ENCODE data around the gene IDUA. TPM values are rescaled to one million over a fixed set of nuclear protein-coding genes. Genes with fewer than 3 reads are reported as not detected.

Gene IDUA
- total and polyA plus RNA-seq, 10 of the 15 experiments (the other 5 are each of a cell fraction or from before 2014, with no cell fraction given): 0.05 to 7.6 (median 1.4) TPM; not detected in 1

DNA sequence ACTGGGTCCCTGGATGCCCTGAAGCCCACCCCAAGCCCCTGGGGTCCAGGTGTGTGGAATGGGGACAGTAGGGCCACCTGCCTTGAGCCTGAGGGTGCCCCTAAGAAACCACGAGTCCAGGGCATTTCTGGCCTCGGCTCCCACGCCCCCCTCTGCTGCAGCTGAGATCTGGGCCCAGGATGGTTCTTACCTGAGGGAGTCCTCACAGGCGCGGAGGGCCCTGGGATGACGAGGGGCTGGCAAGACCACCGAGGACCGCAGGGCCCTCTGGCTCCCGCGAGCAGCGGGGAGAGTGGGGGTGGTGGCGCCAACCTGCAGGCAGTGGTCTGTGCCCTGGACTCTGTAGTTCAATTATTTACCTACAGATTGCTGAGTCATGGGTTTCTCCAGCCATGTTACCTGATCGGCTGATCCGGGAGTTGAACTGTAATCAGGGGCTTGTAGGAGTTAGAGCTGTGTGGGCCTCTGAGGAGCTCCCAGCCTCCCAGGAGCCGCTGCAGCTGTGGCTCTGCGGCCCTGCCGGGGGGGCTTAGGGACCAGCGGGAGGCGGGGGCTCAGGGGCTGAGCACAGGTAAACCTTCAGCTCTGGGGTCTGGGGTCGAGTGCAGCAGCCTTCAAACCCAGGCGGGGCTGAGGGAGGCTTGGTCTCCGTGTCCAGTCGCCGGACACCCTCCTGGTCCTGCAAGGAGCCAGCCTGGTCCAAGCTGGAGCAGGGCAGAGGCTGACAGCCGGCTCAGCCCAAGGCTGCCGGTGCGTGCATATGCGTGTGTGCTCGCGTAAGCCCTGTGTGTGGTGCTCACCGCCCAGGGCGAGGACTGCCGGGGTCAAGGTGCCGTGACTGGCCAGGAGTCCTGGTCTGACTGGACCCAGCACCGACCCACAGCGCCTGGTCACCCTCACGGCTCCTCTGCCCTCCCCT, 6.5 kb downstream of the IDUA start, which contains the start of gene SLC26A1:
TSS of gene SLC26A1 (minus strand) at position 294 of the 919 bp plus-strand sequence. CDS start 1,701 bp downstream, outside the sequence.
- Histone ChIP-seq H3K4me1 (ENCODE audit: control insufficient read depth, insufficient read depth, low read length) (no peaks in the 10 kb centered on the region), H3K9me3 (replicated peaks; ENCODE audit: control insufficient read depth, insufficient read depth, low read length) (no peaks in the 10 kb centered on the region; the same call in 2 of the 3 replicates), H3K4me3 (no peak within 1 kb of the TSS), H3K79me2 (ENCODE audit: control insufficient read depth, insufficient read depth, low read length) (no peaks in the 10 kb centered on the region), H3K27me3 (replicated peaks in 1 of 2; ENCODE audit: control insufficient read depth in 2 of 2, insufficient read depth in 2 of 2, low read length in 1 of 2) (peaks cover 1 to 2% of the 10 kb centered on the region in 2 experiments), H3K27ac (ENCODE audit: control insufficient read depth, insufficient read depth) (no peak within 1 kb of the TSS), H3K36me3 (ENCODE audit: control insufficient read depth in 2 of 2, insufficient read depth in 2 of 2, low read length in 1 of 2) (no peaks in the 10 kb centered on the region), H2AFZ (ENCODE audit: control insufficient read depth, low read depth, low read length) (no peak within 1 kb of the TSS), H3K4me2 (ENCODE audit: control insufficient read depth, insufficient read depth) (no peak within 1 kb of the TSS), H3K9ac (ENCODE audit: control insufficient read depth, insufficient read depth, low read length) (no peak within 1 kb of the TSS), H4K20me1 (ENCODE audit: control insufficient read depth, insufficient read depth) (no peaks in the 10 kb centered on the region)
- FAIRE-seq: no peak
- ChIA-PET SMC1A (ENCODE audit: uncharacterized antibody, unreplicated experiment) (no interaction called here), POLR2A (interaction anchor here (0.5 kb wide), 1 partner anchor 215 kb away, joined by 3 read pairs; no protein-coding TSS in a partner anchor), RAD21 (ENCODE audit: unreplicated experiment) (no interaction called here), CTCF (no interaction called here)
- TF ChIP-seq RAD21 (IDR thresholded peaks at IDR 0.05; ENCODE audit: insufficient read depth, low read depth, low read length) (no peak), SMARCA5 (IDR thresholded peaks at IDR 0.05) (no peak), TARDBP (IDR thresholded peaks at IDR 0.05; ENCODE audit: borderline replicate concordance) (no peak), SIX5 (IDR thresholded peaks at IDR 0.05; ENCODE audit: low read depth, low read length, severe bottlenecking) (no peak), ZNF622 (IDR thresholded peaks at IDR 0.05) (no peak), PAX8 (IDR thresholded peaks at IDR 0.05) (no peak)
- TF ChIP-seq, protein P1, sequence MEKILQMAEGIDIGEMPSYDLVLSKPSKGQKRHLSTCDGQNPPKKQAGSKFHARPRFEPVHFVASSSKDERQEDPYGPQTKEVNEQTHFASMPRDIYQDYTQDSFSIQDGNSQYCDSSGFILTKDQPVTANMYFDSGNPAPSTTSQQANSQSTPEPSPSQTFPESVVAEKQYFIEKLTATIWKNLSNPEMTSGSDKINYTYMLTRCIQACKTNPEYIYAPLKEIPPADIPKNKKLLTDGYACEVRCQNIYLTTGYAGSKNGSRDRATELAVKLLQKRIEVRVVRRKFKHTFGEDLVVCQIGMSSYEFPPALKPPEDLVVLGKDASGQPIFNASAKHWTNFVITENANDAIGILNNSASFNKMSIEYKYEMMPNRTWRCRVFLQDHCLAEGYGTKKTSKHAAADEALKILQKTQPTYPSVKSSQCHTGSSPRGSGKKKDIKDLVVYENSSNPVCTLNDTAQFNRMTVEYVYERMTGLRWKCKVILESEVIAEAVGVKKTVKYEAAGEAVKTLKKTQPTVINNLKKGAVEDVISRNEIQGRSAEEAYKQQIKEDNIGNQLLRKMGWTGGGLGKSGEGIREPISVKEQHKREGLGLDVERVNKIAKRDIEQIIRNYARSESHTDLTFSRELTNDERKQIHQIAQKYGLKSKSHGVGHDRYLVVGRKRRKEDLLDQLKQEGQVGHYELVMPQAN (conservative IDR thresholded peaks at IDR 0.05): no peak
- TF ChIP-seq, protein P2, sequence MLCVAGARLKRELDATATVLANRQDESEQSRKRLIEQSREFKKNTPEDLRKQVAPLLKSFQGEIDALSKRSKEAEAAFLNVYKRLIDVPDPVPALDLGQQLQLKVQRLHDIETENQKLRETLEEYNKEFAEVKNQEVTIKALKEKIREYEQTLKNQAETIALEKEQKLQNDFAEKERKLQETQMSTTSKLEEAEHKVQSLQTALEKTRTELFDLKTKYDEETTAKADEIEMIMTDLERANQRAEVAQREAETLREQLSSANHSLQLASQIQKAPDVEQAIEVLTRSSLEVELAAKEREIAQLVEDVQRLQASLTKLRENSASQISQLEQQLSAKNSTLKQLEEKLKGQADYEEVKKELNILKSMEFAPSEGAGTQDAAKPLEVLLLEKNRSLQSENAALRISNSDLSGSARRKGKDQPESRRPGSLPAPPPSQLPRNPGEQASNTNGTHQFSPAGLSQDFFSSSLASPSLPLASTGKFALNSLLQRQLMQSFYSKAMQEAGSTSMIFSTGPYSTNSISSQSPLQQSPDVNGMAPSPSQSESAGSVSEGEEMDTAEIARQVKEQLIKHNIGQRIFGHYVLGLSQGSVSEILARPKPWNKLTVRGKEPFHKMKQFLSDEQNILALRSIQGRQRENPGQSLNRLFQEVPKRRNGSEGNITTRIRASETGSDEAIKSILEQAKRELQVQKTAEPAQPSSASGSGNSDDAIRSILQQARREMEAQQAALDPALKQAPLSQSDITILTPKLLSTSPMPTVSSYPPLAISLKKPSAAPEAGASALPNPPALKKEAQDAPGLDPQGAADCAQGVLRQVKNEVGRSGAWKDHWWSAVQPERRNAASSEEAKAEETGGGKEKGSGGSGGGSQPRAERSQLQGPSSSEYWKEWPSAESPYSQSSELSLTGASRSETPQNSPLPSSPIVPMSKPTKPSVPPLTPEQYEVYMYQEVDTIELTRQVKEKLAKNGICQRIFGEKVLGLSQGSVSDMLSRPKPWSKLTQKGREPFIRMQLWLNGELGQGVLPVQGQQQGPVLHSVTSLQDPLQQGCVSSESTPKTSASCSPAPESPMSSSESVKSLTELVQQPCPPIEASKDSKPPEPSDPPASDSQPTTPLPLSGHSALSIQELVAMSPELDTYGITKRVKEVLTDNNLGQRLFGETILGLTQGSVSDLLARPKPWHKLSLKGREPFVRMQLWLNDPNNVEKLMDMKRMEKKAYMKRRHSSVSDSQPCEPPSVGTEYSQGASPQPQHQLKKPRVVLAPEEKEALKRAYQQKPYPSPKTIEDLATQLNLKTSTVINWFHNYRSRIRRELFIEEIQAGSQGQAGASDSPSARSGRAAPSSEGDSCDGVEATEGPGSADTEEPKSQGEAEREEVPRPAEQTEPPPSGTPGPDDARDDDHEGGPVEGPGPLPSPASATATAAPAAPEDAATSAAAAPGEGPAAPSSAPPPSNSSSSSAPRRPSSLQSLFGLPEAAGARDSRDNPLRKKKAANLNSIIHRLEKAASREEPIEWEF (IDR thresholded peaks at IDR 0.05; ENCODE audit: insufficient replicate concordance, low read depth, low read length): no peak
- TF ChIP-seq, protein P3, sequence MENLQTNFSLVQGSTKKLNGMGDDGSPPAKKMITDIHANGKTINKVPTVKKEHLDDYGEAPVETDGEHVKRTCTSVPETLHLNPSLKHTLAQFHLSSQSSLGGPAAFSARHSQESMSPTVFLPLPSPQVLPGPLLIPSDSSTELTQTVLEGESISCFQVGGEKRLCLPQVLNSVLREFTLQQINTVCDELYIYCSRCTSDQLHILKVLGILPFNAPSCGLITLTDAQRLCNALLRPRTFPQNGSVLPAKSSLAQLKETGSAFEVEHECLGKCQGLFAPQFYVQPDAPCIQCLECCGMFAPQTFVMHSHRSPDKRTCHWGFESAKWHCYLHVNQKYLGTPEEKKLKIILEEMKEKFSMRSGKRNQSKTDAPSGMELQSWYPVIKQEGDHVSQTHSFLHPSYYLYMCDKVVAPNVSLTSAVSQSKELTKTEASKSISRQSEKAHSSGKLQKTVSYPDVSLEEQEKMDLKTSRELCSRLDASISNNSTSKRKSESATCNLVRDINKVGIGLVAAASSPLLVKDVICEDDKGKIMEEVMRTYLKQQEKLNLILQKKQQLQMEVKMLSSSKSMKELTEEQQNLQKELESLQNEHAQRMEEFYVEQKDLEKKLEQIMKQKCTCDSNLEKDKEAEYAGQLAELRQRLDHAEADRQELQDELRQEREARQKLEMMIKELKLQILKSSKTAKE (IDR thresholded peaks at IDR 0.05; ENCODE audit: low read depth, poor library complexity, severe bottlenecking): no peak
- in situ Hi-C loops (cut with MboI) (no loop called here), intact Hi-C loops (cut with micrococcal nuclease; ENCODE audit: unreplicated experiment) (no loop called here)
- no peak for DNase-seq (ENCODE audit: low read depth, low spot score)
- no TSS peak for BruUV-seq (replicated peaks)
- ATAC-seq: no peak
- 84% methylated on average over 36 of the region's 37 CpGs for WGBS (ENCODE audit: insufficient coverage, insufficient replicate concordance, low lambda C conversion rate, missing lambda C conversion rate)

Measured in GM12878 (cell line).